H1 (cell line): ENCODE results near the gene ANKRD6. TPM values are rescaled to one million over a fixed set of nuclear protein-coding genes. Genes with fewer than 3 reads are reported as not detected.

Experiments used
- BCL11A ChIP-seq, 2 experiments: IDR thresholded peaks; one replicate each; pipeline ENCODE4 v1.6.1; 2011; ENCODE audit warnings: low read depth in 2 of 2, low read length in 2 of 2, mild to moderate bottlenecking in 2 of 2
- EP300 ChIP-seq, 2 experiments: IDR thresholded peaks; 1 replicate in 1 of 2; 2 replicates in 1 of 2; pipeline ENCODE4 v1.6.1; 2011 to 2012; ENCODE audit warnings: low read depth in 2 of 2, low read length in 2 of 2, mild to moderate bottlenecking in 2 of 2, borderline replicate concordance in 1 of 2, inconsistent platforms in 1 of 2, moderate library complexity in 1 of 2
- GABPA ChIP-seq: IDR thresholded peaks from 2 replicates; pipeline ENCODE4 v1.6.1; 2011; ENCODE audit warnings: mild to moderate bottlenecking, low read length, moderate library complexity, borderline replicate concordance; ENCODE audit not compliant: insufficient read depth
- JUND ChIP-seq: IDR thresholded peaks from 2 replicates; pipeline ENCODE4 v1.6.1; 2011; ENCODE audit warnings: mild to moderate bottlenecking, improper control_type of control experiment, low read length
- KDM1A ChIP-seq: fragments of 200-600, 300-600 bp; sonication (generic); IDR thresholded peaks from 2 replicates; pipeline ENCODE4 v1.7.1; 2016; ENCODE audit warnings: mild to moderate bottlenecking, low read length, borderline replicate concordance
- KDM4A ChIP-seq: IDR thresholded peaks from one replicate; pipeline ENCODE4 v1.7.1; 2012; ENCODE audit warnings: low read depth, mild to moderate bottlenecking, moderate library complexity, low read length, inconsistent platforms; ENCODE audit not compliant: severe bottlenecking
- PHF8 ChIP-seq: fragments of 200-600 bp; sonication (generic); conservative IDR thresholded peaks from 2 replicates; pipeline ENCODE4 v1.7.1; 2012; ENCODE audit warnings: low read depth, mild to moderate bottlenecking, inconsistent platforms, low read length, moderate library complexity
- POLR2A ChIP-seq, 2 experiments: IDR thresholded peaks; 1 replicate in 1 of 2; 2 replicates in 1 of 2; pipeline ENCODE4 v1.6.1; 2011; ENCODE audit warnings: low read depth in 2 of 2, low read length in 2 of 2, mild to moderate bottlenecking in 2 of 2; ENCODE audit errors: control extremely low read depth in 1 of 2
- RFX5 ChIP-seq: IDR thresholded peaks from 2 replicates; pipeline ENCODE4 v1.6.1; 2011; ENCODE audit warnings: low read depth, low read length, improper control_type of control experiment, borderline replicate concordance
- SIN3A ChIP-seq, 2 experiments: IDR thresholded peaks in 1 of 2; conservative IDR thresholded peaks in 1 of 2; 2 replicates each; pipeline ENCODE4 v1.6.1; 2011 to 2012; ENCODE audit warnings: low read length in 2 of 2, improper control_type of control experiment in 1 of 2, low read depth in 1 of 2, mild to moderate bottlenecking in 1 of 2
- SP2 ChIP-seq: IDR thresholded peaks from 2 replicates; pipeline ENCODE4 v1.6.1; 2012; ENCODE audit warnings: mild to moderate bottlenecking, low read length, inconsistent platforms
- polyA plus RNA-seq, 7 experiments: library from polyadenylated mRNA; depleted of rRNA in 3 of 7; stranded (reverse) in 5 of 7; unstranded in 2 of 7; fragments of >200 nt in 5 of 7; fragments of 200-250 nt in 2 of 7; gene quantifications; 1 replicate in 5 of 7; 2 replicates in 1 of 7; 4 replicates in 1 of 7; pipeline versions ENCODE4 v1.2.1 to v1.2.3, GENCODE V29; 2011 to 2013; ENCODE audit warnings: missing spikeins in 2 of 7, mixed read lengths in 2 of 7
- total RNA-seq: library from RNA; stranded (reverse); fragmentation: NEBNext Ultra II Directional; extraction: Animal tissue kit (Norgen Biotek cat#: 25700); gene quantifications from 2 replicates; pipeline ENCODE4 v1.2.1, GENCODE V29; 2021
- TF ChIP-seq, protein P1 (sequence below): fragments of 300-600 bp; sonication (generic); IDR thresholded peaks from 2 replicates; pipeline ENCODE4 v1.7.1; 2012; ENCODE audit warnings: low read length, moderate library complexity, mild to moderate bottlenecking, inconsistent platforms; ENCODE audit not compliant: insufficient replicate concordance

Gene ANKRD6
- total and polyA plus RNA-seq, 2 of the 8 experiments (the other 6 are each of a cell fraction or from before 2014, with no cell fraction given) = 5.9 to 12.8 TPM

DNA sequence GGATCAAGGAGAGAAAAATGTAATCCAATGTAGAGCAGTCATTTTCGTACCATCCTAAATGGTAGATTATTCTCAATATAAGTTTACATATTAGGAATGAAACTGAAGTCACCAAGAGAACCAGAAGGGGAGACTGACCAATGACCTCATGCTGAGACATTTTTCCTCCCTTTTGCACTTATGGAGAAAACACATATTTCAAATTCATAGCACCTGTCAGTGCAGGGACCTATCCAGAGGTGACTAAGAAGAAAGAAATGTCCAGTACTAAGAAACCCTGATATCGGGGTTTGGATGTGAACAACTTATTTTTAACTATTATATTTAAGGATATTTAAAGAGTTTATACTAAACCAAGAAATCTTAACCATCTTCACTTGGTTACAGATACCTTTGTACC lies 222.2 kb downstream of the ANKRD6 start (continued):
- TF ChIP-seq, protein P1, sequence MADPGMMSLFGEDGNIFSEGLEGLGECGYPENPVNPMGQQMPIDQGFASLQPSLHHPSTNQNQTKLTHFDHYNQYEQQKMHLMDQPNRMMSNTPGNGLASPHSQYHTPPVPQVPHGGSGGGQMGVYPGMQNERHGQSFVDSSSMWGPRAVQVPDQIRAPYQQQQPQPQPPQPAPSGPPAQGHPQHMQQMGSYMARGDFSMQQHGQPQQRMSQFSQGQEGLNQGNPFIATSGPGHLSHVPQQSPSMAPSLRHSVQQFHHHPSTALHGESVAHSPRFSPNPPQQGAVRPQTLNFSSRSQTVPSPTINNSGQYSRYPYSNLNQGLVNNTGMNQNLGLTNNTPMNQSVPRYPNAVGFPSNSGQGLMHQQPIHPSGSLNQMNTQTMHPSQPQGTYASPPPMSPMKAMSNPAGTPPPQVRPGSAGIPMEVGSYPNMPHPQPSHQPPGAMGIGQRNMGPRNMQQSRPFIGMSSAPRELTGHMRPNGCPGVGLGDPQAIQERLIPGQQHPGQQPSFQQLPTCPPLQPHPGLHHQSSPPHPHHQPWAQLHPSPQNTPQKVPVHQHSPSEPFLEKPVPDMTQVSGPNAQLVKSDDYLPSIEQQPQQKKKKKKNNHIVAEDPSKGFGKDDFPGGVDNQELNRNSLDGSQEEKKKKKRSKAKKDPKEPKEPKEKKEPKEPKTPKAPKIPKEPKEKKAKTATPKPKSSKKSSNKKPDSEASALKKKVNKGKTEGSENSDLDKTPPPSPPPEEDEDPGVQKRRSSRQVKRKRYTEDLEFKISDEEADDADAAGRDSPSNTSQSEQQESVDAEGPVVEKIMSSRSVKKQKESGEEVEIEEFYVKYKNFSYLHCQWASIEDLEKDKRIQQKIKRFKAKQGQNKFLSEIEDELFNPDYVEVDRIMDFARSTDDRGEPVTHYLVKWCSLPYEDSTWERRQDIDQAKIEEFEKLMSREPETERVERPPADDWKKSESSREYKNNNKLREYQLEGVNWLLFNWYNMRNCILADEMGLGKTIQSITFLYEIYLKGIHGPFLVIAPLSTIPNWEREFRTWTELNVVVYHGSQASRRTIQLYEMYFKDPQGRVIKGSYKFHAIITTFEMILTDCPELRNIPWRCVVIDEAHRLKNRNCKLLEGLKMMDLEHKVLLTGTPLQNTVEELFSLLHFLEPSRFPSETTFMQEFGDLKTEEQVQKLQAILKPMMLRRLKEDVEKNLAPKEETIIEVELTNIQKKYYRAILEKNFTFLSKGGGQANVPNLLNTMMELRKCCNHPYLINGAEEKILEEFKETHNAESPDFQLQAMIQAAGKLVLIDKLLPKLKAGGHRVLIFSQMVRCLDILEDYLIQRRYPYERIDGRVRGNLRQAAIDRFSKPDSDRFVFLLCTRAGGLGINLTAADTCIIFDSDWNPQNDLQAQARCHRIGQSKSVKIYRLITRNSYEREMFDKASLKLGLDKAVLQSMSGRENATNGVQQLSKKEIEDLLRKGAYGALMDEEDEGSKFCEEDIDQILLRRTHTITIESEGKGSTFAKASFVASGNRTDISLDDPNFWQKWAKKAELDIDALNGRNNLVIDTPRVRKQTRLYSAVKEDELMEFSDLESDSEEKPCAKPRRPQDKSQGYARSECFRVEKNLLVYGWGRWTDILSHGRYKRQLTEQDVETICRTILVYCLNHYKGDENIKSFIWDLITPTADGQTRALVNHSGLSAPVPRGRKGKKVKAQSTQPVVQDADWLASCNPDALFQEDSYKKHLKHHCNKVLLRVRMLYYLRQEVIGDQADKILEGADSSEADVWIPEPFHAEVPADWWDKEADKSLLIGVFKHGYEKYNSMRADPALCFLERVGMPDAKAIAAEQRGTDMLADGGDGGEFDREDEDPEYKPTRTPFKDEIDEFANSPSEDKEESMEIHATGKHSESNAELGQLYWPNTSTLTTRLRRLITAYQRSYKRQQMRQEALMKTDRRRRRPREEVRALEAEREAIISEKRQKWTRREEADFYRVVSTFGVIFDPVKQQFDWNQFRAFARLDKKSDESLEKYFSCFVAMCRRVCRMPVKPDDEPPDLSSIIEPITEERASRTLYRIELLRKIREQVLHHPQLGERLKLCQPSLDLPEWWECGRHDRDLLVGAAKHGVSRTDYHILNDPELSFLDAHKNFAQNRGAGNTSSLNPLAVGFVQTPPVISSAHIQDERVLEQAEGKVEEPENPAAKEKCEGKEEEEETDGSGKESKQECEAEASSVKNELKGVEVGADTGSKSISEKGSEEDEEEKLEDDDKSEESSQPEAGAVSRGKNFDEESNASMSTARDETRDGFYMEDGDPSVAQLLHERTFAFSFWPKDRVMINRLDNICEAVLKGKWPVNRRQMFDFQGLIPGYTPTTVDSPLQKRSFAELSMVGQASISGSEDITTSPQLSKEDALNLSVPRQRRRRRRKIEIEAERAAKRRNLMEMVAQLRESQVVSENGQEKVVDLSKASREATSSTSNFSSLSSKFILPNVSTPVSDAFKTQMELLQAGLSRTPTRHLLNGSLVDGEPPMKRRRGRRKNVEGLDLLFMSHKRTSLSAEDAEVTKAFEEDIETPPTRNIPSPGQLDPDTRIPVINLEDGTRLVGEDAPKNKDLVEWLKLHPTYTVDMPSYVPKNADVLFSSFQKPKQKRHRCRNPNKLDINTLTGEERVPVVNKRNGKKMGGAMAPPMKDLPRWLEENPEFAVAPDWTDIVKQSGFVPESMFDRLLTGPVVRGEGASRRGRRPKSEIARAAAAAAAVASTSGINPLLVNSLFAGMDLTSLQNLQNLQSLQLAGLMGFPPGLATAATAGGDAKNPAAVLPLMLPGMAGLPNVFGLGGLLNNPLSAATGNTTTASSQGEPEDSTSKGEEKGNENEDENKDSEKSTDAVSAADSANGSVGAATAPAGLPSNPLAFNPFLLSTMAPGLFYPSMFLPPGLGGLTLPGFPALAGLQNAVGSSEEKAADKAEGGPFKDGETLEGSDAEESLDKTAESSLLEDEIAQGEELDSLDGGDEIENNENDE = no peak
- TF ChIP-seq RFX5 (no peak), BCL11A (IDR thresholded peaks at IDR 0.05; ENCODE audit: low read depth in 2 of 2, low read length in 2 of 2) (no peak), SP2 (no peak), EP300 (IDR thresholded peaks at IDR 0.05; ENCODE audit: borderline replicate concordance in 1 of 2, low read depth in 2 of 2, low read length in 2 of 2) (no peak), GABPA (no peak), PHF8 (no peak), JUND (no peak), SIN3A (conservative IDR thresholded peaks at IDR 0.05 in 1 of 2, IDR thresholded peaks at IDR 0.05 in 1 of 2; ENCODE audit: low read depth in 1 of 2, low read length in 2 of 2) (no peak), KDM1A (no peak), KDM4A (no peak), POLR2A (IDR thresholded peaks at IDR 0.05; ENCODE audit: control extremely low read depth in 1 of 2, low read depth in 2 of 2, low read length in 2 of 2) (no peak)
